CD4-positive, alpha-beta T cell treated with Interleukin-6 at 100 ng/mL for 8 hours (primary cell): ENCODE data around the gene ZFR.
"Not testable (repeated sequence)": the region's sequence is repeated elsewhere in the genome, so short reads cannot be mapped to it uniquely, and the experiment has no call there.

Experiments
- DNase-seq: peaks from one replicate; pipeline ENCODE4 v3.0.0-alpha.2; 2020; ENCODE audit warnings: mixed read lengths, low spot score

The ZFR gene

GRCh38 chr5:32406650-32407049, 37.9 kb downstream of the ZFR start:
- no peak for DNase-seq

- no peak for DNase-seq
Observed at GRCh38 chr5:32405507-32405906, 39.0 kb downstream of the ZFR start.

GRCh38 chr5:32403760-32404159, 40.8 kb downstream of the ZFR start:
- no peak for DNase-seq

GRCh38 chr5:32400401-32400800, 44.1 kb downstream of the ZFR start:
- no peak for DNase-seq

- DNase-seq: not testable (repeated sequence)
Observed at GRCh38 chr5:32398754-32399153, 45.8 kb downstream of the ZFR start.

- no peak for DNase-seq
Observed at GRCh38 chr5:32394981-32395380, 49.6 kb downstream of the ZFR start.

GRCh38 chr5:32392039-32392438, 52.5 kb downstream of the ZFR start:
- DNase-seq: no peak

GRCh38 chr5:32390819-32391591, 53.5 kb downstream of the ZFR start:
- DNase-seq: no peak

GRCh38 chr5:32388432-32389129, 56.0 kb downstream of the ZFR start:
- DNase-seq: no peak

GRCh38 chr5:32387841-32388240, 56.7 kb downstream of the ZFR start:
- DNase-seq: no peak

GRCh38 chr5:32387211-32387610, 57.3 kb downstream of the ZFR start:
- DNase-seq: no peak

GRCh38 chr5:32384621-32385020, 59.9 kb downstream of the ZFR start:
- DNase-seq: no peak

GRCh38 chr5:32383586-32383985, 61.0 kb downstream of the ZFR start:
- DNase-seq: no peak

- DNase-seq: no peak
Observed at GRCh38 chr5:32383065-32383464, 61.5 kb downstream of the ZFR start.

GRCh38 chr5:32379421-32379820, 65.1 kb downstream of the ZFR start:
- DNase-seq: no peak

GRCh38 chr5:32378966-32379365, 65.6 kb downstream of the ZFR start:
- no peak for DNase-seq

GRCh38 chr5:32369542-32370155, 74.9 kb downstream of the ZFR start:
- DNase-seq: no peak

GRCh38 chr5:32369032-32369431, 75.5 kb downstream of the ZFR start:
- no peak for DNase-seq

GRCh38 chr5:32367271-32367670, 77.3 kb downstream of the ZFR start:
- not testable (repeated sequence) for DNase-seq

GRCh38 chr5:32365623-32366022, 78.9 kb downstream of the ZFR start:
- DNase-seq: no peak

GRCh38 chr5:32363030-32363429, 81.5 kb downstream of the ZFR start:
- no peak for DNase-seq

GRCh38 chr5:32362527-32362926, 82.0 kb downstream of the ZFR start:
- no peak for DNase-seq

GRCh38 chr5:32360906-32361305, 83.6 kb downstream of the ZFR start:
- no peak for DNase-seq
